Measurements from ENCODE around the gene OGFOD3. TPM values are rescaled to one million over a fixed set of nuclear protein-coding genes. Genes with fewer than 3 reads are reported as not detected.

Gene OGFOD3
- polyA plus RNA-seq, 4 donors, result 21.5 to 30.3 (median 23.9) TPM

DNA sequence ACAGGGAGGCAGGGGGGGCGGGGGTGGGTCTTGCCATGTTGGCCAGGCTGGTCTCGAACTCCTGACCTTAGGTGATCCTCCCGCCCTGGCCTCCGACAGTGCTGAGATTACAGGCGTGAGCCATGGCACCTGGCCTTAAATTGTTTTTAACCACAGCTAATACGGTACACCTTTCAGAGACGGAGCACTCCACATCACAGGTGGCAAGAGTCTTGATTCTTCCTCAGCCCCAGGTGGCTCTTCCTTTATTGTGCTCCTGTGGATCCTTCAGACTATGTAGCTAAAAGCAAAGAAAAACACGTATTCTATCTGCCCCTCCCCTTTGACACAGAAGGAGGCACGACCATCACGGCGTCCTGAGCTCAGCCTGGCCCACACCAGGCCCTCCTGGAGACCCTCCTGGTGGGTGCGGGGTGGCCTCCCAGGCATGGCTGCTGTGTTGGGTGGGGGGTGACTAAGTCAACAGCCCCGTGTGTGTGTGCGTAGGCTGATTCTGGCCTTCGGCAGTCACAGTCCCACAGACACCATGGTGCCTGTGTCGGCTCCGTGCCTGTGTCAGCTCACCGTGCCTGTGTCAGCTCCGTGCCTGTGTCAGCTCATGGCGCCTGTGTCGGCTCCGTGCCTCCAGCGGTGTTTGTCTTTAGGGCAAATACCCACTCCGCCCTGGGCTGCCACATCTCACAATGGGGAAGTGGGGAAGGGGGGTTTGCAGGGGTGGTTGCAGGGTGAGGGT lies 74.0 kb downstream of the OGFOD3 start:
- DNase-seq (ENCODE audit: low read depth in 4 of 4, low spot score in 3 of 4), result no peak

DNA sequence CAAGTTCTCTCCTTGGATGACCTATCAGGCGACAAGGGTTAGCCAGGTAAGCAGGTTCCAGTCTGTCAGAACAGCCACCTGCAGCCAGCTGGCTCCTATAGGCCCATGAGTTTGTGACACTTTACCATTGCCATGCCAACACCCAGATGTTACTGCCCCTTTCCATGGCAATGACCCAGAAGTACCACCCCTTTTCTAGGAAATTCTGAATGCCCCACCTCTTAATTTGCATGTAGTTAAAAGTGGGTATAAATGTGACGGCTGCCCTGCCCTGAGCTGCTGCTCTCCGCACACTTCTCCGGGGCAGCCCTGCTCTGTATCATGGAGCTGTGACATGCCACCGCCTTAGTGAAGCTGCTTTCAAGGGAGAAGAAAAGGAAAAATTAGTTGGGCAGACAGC lies 74.8 kb downstream of the OGFOD3 start:
- no peak for DNase-seq (ENCODE audit: low read depth in 4 of 4, low spot score in 3 of 4)

DNA sequence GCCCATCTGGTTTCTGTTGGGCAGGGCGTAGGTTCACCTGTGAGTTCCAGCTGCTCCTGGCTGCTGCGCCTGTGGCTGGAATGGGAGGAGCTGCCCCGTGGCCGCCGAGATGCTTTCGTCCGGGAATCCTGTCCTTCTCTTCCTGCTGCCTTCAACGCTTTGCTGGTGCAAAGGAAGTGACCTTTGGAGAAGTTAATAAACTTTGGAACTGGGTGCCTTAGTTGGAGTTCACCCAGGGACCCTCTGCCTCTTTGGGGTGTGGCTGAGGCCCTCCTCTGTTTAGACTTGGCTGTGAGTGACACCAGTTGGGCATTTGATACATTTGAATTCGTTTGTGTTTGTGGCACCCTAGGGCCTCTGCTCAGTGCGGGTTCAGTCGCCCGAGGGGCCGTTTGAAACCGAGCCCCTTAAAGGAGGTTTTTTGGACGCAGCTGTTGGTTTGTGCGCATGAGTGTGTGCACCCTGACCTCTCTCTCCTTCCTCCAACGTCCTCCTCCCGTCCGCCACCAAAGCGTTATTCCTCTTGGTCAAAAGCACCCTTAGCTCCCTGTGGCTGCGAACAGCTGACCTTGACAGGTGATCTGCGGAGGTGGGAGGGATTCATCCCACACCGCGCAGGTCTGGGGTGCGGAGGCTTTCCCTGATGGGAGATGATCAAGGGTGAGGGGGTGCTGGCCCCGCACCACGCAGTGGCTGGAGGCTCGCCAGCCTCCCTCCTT lies 75.9 kb downstream of the OGFOD3 start:
- no peak for DNase-seq (ENCODE audit: low read depth in 4 of 4, low spot score in 3 of 4)

GRCh38 chr17:82339634-82340580 lies 78.5 kb downstream of the OGFOD3 start:
- DNase-seq (ENCODE audit: low read depth in 4 of 4, low spot score in 3 of 4), result no peak

Other genes starting within 250 kb of the OGFOD3 start
- gene CCDC57, start 205.7 kb downstream of the OGFOD3 start, polyA plus RNA-seq (ENCODE audit: insufficient read length in 4 of 4), result 10 to 100 TPM; 34.6 to 52.4 (median 44.5) TPM
- gene SLC16A3, start 189.5 kb downstream of the OGFOD3 start, polyA plus RNA-seq (ENCODE audit: insufficient read length in 4 of 4), result 10 to 100 TPM in 1 of 4 donors, 1 to 10 TPM in 3; 8.0 to 23.1 (median 9.1) TPM
- 100 to 1,000 TPM; 112 to 135 (median 122) TPM for gene CSNK1D, start 144.9 kb downstream of the OGFOD3 start, polyA plus RNA-seq (ENCODE audit: insufficient read length in 4 of 4)
- gene CD7, start 101.0 kb downstream of the OGFOD3 start, polyA plus RNA-seq (ENCODE audit: insufficient read length in 4 of 4), result under 1 TPM; 0.19 to 0.72 (median 0.54) TPM
- 1 to 10 TPM; 1.3 to 2.4 (median 1.5) TPM for gene SECTM1, start 84.8 kb downstream of the OGFOD3 start, polyA plus RNA-seq (ENCODE audit: insufficient read length in 4 of 4)
- gene TEX19, start 59.3 kb downstream of the OGFOD3 start, polyA plus RNA-seq (ENCODE audit: insufficient read length in 4 of 4), result under 1 TPM in 1 of 4 donors, not detected in 3; 0.06 TPM
- under 1 TPM; 0.30 to 0.70 (median 0.43) TPM for gene UTS2R, start 46.8 kb downstream of the OGFOD3 start, polyA plus RNA-seq (ENCODE audit: insufficient read length in 4 of 4)
- 10 to 100 TPM; 28.7 to 48.5 (median 37.7) TPM for gene HEXD, start 239 bp downstream of the OGFOD3 start, polyA plus RNA-seq (ENCODE audit: insufficient read length in 4 of 4)
- 10 to 100 TPM; 40.5 to 53.5 (median 50.5) TPM for gene CYBC1, start 32.2 kb upstream of the OGFOD3 start, polyA plus RNA-seq (ENCODE audit: insufficient read length in 4 of 4)
- gene NARF, start 40.2 kb upstream of the OGFOD3 start, polyA plus RNA-seq (ENCODE audit: insufficient read length in 4 of 4), result 10 to 100 TPM; 73.4 to 77.4 (median 74.8) TPM
- 10 to 100 TPM; 39.9 to 45.0 (median 41.7) TPM for gene FOXK2, start 101.1 kb upstream of the OGFOD3 start, polyA plus RNA-seq (ENCODE audit: insufficient read length in 4 of 4)
- 100 to 1,000 TPM; 100 to 112 (median 109) TPM for gene WDR45B, start 229.9 kb upstream of the OGFOD3 start, polyA plus RNA-seq (ENCODE audit: insufficient read length in 4 of 4)

Data from right renal pelvis (tissue), 4 donors.